Activated CD4-positive, alpha-beta T cell treated with anti-CD3 and anti-CD28 coated beads for 48 hours (primary cell): ENCODE data around the gene SF3B2.
"Not testable (repeated sequence)": the region's sequence is repeated elsewhere in the genome, so short reads cannot be mapped to it uniquely, and the experiment has no call there.

Experiments
- DNase-seq: peaks from one replicate; pipeline ENCODE4 v3.0.0-alpha.2; 2020

Gene SF3B2

GRCh38 chr11:66051766-66052663, at the start of gene SF3B2:
Gene SF3B2, plus strand, starts transcription at chr11:66052364. Its CDS starts 21 bp downstream, at chr11:66052385.
- peak; percentile 98 for DNase-seq

GRCh38 chr11:66002648-66003225, 49.4 kb upstream of the SF3B2 start:
- DNase-seq, result no peak

- DNase-seq, result no peak
These were observed 48.9 kb upstream of the SF3B2 start for GRCh38 chr11:66003291-66003690.

- DNase-seq, result no peak
These were observed 48.0 kb upstream of the SF3B2 start for GRCh38 chr11:66004186-66004585.

- no peak for DNase-seq
These were observed 45.9 kb upstream of the SF3B2 start for GRCh38 chr11:66006134-66006890.

- no peak for DNase-seq
These were observed 45.3 kb upstream of the SF3B2 start for GRCh38 chr11:66006891-66007176.

GRCh38 chr11:66007201-66007634, 44.9 kb upstream of the SF3B2 start:
- DNase-seq, result no peak

GRCh38 chr11:66008095-66008467, 44.1 kb upstream of the SF3B2 start:
- DNase-seq, result no peak

- DNase-seq, result no peak
These were observed 43.6 kb upstream of the SF3B2 start for GRCh38 chr11:66008468-66009101.

GRCh38 chr11:66010036-66010435, 42.1 kb upstream of the SF3B2 start:
- not testable (repeated sequence) for DNase-seq

- no peak for DNase-seq
These were observed 40.9 kb upstream of the SF3B2 start for GRCh38 chr11:66011239-66011784.

GRCh38 chr11:66011785-66012303, 40.3 kb upstream of the SF3B2 start, which contains the start of gene CST6:
Gene CST6, plus strand, starts transcription at chr11:66012008. Its CDS starts 37 bp downstream, at chr11:66012045.
- no peak for DNase-seq

- DNase-seq, result no peak
These were observed 39.7 kb upstream of the SF3B2 start for GRCh38 chr11:66012371-66012945.

GRCh38 chr11:66012946-66013761, 39.0 kb upstream of the SF3B2 start:
- no peak for DNase-seq

GRCh38 chr11:66013762-66014100, 38.4 kb upstream of the SF3B2 start:
- no peak for DNase-seq

GRCh38 chr11:66014804-66015453, 37.2 kb upstream of the SF3B2 start:
- no peak for DNase-seq

- no peak for DNase-seq
These were observed 36.7 kb upstream of the SF3B2 start for GRCh38 chr11:66015454-66015881.

- DNase-seq, result no peak
These were observed 36.0 kb upstream of the SF3B2 start for GRCh38 chr11:66015936-66016792.

GRCh38 chr11:66016793-66017177, 35.4 kb upstream of the SF3B2 start:
- no peak for DNase-seq

- DNase-seq, result no peak
These were observed 34.8 kb upstream of the SF3B2 start for GRCh38 chr11:66017321-66017720.
